GM18520 (cell line): ENCODE data around the gene EPB41.
"Not testable (repeated sequence)": the region's sequence is repeated elsewhere in the genome, so short reads cannot be mapped to it uniquely, and the experiment has no call there.

Experiments
- ATAC-seq: cut with Tn5 transposase; IDR thresholded peaks from one replicate; pipeline ENCODE4 v1.9.1; 2021; ENCODE audit not compliant: unreplicated experiment

The EPB41 gene

GRCh38 chr1:29124366-29125236 lies 210.2 kb downstream of the EPB41 start:
- no peak for ATAC-seq

- no peak for ATAC-seq
Observed at GRCh38 chr1:29125237-29125641, 210.9 kb downstream of the EPB41 start.

DNA sequence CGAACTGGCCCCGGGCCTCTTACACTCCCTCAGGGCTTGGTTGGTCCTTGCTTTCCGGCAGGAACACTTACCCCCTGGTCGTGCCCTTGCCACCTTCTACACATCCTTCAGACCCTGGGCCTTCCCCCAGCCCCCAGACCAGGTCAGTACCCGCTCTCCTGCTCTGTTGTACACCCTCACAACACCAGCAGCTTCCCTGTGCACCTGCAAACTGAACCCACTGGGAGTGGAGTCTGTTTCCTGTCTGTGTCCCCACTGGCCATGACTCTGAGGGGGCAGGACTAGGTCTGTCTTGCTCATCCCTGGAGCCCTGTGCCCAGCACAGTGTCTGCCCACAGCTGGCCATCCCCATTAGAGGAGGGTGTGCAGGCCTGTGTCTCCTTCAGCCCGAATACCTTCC lies 211.4 kb downstream of the EPB41 start:
- ATAC-seq = no peak

DNA sequence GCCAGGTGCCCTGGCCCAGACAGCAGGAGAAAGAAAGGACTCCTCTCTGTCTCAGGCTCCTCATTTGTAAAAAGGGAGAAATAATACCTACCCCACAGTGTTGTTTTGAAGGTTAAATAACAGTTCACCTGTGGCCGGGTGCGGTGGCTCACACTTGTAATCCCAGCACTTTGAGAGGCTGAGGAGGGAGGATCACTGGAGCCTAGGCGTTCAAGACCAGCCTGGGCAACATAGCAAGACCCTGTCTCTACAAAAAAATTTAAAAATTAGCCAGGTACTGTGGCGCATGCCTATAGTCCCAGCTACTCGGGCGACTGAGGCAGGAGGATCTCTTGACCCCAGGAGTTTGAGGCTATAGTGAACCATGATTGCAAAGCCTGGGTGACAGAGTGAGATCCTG lies 211.8 kb downstream of the EPB41 start:
- no peak for ATAC-seq

DNA sequence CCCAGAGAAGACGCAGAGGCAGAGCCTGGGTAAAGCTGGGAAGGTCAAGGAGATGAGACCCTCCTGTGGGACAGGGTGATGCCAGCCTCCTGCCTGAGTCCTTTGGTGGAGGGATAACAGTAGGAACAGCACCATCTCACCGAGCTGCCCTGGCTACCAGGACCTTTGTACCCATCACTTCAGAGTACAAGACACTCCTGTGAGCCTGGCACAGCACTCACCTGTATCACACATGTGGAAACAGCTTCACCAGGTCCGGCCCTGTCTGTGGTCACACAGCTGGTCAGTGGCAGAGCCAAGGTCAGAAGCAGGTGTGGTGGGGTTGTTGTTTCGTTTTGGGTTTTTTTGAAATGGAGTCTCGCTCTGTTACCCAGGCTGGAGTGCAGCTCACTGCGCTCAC lies 214.4 kb downstream of the EPB41 start:
- ATAC-seq = no peak

GRCh38 chr1:29129916-29130315 lies 215.5 kb downstream of the EPB41 start:
- no peak for ATAC-seq

- ATAC-seq = not testable (repeated sequence)
Observed at GRCh38 chr1:29131056-29131455, 216.7 kb downstream of the EPB41 start.

GRCh38 chr1:29133861-29134694 lies 219.7 kb downstream of the EPB41 start:
- no peak for ATAC-seq

GRCh38 chr1:29134695-29135028 lies 220.3 kb downstream of the EPB41 start:
- ATAC-seq = no peak

- ATAC-seq = no peak
Observed at GRCh38 chr1:29136391-29136915, 222.1 kb downstream of the EPB41 start.

- ATAC-seq = no peak
Observed at GRCh38 chr1:29142714-29143113, 228.3 kb downstream of the EPB41 start.

DNA sequence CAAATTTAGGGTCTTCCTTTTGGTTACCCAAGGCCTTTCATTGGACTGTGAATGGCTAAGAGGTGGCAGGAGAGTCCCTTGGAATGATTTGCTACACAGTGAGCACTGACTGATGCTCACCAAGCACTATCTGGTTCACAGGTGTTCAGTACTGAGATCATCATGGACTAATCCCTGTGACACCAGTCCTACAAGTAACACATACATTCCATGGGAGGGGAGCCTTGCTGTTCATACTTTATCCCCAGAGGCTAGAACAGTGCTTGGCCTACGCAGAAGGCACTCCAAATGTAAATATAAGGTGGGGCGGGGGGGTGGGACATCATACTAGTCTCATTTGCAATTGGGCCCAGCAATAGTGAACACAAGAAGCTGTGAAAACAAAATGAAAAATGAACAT lies 229.8 kb downstream of the EPB41 start:
- no peak for ATAC-seq

GRCh38 chr1:29145739-29146437 lies 231.5 kb downstream of the EPB41 start:
- ATAC-seq = no peak

- ATAC-seq = no peak
Observed at GRCh38 chr1:29148656-29149491, 234.5 kb downstream of the EPB41 start.

- not testable (repeated sequence) for ATAC-seq
Observed at GRCh38 chr1:29150346-29150745, 236.0 kb downstream of the EPB41 start.

DNA sequence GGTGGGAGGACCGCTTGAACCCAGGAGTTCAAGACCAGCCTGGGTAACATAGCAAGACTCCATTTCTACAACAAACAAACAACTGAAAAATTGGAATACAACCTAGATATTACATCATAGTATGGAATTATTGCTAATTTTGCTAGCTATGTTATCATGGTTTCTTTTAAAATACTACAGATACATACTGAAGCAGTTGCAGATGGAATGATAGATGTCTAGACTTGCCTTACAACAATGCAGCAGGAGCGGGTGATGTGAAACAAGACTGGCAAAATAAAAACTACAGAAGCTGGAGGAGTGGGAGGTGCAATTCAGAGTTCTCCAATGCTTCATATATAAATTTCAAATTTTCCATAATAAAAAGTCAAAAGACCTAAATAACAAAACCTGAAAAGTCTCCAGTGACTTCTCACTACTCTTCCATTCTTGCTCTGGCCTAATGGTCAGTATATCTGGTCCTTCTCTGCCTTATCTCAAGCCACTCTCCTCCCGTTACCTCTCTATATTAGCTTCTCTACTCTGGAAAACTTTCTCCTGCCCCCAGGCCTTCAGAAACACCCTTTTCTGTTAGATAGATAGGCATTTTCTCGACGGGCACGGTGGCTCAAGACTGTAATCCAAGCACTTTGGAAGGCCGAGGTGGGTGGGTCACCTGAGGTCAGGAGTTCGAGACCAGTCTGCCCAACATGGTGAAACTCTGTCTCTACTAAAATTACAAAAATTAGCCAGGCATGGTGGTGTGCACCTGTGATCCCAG lies 237.9 kb downstream of the EPB41 start:
- ATAC-seq = no peak

- ATAC-seq = no peak
Observed at GRCh38 chr1:29156543-29157268, 242.3 kb downstream of the EPB41 start.

DNA sequence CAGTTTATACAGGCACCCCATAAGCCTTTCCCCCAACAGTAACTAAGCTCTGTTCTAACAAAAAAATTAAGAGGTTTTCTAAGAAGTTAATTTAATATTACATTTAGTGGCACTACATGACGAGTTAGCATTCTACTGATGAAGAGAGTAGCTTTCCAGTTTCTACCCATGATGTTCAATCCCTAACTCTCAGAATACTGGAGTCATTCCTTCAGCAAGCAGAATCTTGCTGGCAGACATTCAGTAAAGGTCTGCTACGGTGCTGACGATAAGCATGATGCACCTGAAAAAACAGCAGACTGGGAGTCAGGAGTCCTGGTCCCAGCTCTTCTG lies 242.9 kb downstream of the EPB41 start:
- ATAC-seq = no peak

DNA sequence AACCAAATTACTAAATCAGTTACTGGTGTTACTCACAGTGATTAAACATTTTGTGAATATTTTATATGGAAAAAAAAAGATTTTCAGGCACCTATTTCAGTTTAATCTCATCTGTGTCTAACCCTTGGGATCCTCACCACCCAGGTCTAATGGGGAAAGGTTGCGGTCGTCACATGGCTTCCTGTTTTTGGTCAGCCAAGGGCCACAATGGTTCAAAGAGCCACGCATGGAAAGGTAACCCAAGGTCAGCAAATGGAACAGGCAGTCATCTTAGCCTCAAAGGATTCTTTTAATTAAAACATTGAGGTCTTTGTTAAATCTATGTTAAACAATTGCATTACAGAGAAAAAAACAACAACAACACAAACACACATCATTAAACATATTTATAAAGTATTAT lies 245.4 kb downstream of the EPB41 start:
- no peak for ATAC-seq
